NCI-H82 treated with DMSO at 0.1 percent for 48 hours (cell line): ENCODE data around the gene GPR176.
"Not testable (repeated sequence)": the region's sequence is repeated elsewhere in the genome, so short reads cannot be mapped to it uniquely, and the experiment has no call there.

Experiments used
- DNase-seq: peaks from one replicate; lab custom pipeline; 2025; ENCODE audit not compliant: unreplicated experiment; lab: John Stamatoyannopoulos, UW

The GPR176 gene

DNA sequence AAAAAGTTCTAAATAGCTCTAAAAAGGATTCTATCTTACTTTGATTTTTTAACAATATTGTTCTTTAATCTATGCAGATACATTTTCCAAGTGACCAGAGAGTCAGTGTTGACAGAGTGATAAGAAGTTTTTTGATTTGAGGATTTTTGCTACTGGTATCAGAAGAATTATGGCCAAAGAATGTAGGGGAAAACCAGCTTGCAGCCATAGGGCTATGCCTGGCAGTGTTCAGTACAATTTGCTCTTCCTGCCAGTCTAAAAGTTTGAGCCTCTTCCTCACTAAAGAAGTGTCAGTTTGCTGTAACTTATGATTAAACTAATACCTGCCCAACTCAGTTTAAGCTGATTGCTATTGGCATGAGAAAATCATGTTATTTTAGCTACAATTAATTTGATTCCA lies 102.2 kb downstream of the GPR176 start:
- DNase-seq = no peak

GRCh38 chr15:39814489-39814888 lies 105.6 kb downstream of the GPR176 start:
- DNase-seq = no peak

- not testable (repeated sequence) for DNase-seq
Observed at GRCh38 chr15:39812651-39813050, 107.4 kb downstream of the GPR176 start.

DNA sequence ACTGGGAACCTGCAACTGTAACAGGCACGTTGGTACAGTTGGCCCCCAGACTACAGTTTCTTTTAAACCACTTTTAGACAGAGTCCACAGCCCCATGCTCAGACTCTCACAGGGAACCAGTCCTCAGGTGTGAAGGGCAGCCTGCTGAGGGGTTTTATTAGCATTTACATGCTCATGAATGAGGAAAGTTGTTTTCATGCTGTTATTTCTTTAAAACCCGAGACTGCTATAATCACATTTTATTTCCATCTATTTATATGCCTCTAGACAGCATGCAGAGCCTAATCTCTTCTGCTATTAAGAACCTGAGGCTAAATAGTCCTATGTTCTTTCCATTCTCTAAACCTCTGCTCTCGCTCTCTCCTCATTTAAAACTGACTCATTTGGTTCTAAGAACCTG lies 111.2 kb downstream of the GPR176 start:
- DNase-seq = no peak

- DNase-seq = no peak
Observed at GRCh38 chr15:39807791-39808190, 112.3 kb downstream of the GPR176 start.

DNA sequence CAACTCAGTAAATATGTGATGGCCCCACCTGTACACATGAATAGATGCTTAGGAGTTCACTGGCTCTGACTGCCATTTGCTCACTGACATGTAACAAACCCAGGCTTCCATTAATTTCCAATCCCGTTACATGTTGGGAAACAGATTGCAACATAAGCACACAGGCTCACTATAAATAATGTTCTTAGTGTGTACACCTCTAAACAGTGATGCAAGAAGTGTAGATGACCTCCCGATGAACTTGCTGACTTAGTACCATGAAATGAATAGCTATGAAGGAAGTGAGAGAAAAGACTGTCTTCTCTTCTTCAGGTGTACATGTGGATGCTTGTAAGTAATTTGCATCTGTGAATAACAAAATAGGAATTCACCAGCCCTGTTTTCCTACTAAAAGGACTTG lies 116.0 kb downstream of the GPR176 start:
- no peak for DNase-seq

GRCh38 chr15:39803016-39803415 lies 117.0 kb downstream of the GPR176 start:
- no peak for DNase-seq

DNA sequence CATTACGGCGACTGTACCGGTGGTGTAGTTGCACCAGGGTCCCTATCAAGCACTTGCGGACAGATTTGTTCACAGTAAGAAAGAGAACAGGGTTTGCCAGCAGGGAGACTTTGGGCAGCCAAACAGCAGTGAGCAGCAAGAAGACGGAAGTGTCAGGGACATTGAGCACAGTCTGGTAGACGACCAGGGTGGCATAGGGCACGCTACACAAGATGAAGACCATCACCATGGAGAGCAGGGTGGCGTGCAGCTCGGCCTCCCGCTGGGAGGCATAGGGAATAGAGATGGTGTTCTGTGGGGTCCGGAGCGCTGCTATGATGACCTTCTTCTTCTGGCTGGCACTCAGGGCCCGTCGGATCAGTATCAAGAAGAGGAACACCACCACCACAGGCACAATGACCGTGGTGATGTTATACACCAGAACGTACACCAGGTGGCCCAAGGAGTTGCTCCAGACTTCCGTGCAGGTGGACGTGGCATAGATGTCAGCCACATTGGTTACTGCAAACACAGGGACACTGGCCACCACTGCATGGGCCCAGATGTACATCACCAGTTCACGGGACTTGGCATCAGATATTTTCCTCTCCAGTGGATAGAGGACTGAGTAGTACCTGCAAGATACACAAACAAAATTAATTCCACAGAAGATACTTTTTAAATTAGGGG lies 118.3 kb downstream of the GPR176 start:
- no peak for DNase-seq

DNA sequence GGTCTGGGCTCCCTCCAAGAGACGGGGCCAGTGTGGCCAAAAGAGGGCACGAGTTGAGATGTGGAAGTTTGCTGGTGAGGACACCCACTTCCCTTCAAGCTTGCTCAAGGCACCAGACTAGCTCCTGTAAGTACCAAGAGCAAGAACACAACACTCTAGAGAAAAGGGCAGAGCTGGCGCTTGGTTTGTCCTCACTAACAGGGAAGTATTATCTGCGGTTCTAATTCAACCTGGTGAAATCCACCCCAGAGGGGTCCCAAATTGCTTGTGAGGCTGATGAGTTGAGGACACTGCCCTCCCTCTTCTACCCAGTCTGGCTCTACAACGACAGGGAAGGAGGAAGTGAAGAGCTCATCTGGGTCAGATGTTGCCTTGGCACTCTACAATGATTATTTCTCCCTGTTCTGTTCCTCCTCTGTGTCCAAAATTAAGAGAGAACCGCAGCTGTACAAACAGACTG lies 120.5 kb downstream of the GPR176 start:
- DNase-seq = no peak

DNA sequence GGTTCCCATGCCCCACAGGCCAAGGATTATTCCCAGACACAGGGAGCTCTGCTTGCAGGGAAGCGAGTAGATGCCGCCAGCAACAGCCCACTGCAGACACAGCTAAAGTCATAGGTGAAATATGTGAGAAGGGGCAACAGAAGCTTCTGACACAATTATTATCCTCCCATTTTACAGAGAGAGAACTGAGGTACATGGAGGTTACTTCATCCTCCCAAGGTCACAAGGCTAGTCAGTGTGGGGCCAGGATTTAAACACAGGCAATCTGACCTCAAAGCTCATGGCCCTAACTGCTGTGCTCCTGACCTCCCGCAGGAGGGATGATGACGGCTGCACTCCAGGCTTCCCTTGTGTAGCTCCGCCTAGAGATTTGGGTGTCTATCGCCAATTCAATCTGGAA lies 121.7 kb downstream of the GPR176 start:
- DNase-seq = no peak

GRCh38 chr15:39797407-39797806 lies 122.7 kb downstream of the GPR176 start:
- no peak for DNase-seq

DNA sequence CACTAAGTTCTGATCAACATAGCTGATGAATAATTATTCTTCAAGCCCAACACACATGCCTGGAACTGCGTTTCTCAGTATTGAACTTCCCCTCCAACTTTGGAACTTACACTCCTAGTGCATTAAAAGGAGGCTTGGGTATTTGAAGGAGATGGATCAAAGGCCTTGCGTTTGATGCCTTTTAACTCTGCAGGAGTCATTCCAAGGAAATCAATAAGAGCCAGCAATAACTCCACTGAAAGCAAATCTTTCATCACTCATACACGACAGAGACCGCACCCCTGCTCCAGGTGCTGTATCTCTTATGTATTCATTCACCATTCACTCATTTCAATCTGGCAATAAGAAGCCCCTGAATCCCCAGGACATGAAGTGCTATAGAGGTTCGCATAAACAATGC lies 123.5 kb downstream of the GPR176 start:
- no peak for DNase-seq

GRCh38 chr15:39795486-39795885 lies 124.6 kb downstream of the GPR176 start:
- no peak for DNase-seq

DNA sequence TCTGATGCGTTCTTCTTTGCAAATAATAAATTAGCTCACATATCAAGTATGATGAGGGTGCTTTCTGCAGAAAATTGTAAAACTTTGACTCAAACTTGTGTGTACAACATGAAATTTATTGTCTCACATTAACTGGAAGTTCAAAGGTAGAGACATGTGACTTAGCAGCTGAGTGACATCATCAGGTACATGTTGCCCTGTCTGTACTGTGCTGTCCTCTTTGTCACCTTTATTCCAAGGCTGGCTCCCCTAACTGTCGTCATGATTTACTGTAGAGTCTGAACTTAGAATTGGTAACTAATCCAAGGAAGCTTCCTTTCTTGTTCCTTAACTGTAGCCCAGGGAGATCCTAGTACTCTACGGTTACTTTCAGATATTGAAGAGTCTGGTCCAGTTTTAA lies 125.1 kb downstream of the GPR176 start:
- DNase-seq = no peak

GRCh38 chr15:39793923-39794322 lies 126.1 kb downstream of the GPR176 start:
- no peak for DNase-seq

GRCh38 chr15:39792844-39793335 lies 127.2 kb downstream of the GPR176 start:
- DNase-seq = no peak

- no peak for DNase-seq
Observed at GRCh38 chr15:39792025-39792843, 127.8 kb downstream of the GPR176 start.

- DNase-seq = no peak
Observed at GRCh38 chr15:39789736-39790135, 130.3 kb downstream of the GPR176 start.

DNA sequence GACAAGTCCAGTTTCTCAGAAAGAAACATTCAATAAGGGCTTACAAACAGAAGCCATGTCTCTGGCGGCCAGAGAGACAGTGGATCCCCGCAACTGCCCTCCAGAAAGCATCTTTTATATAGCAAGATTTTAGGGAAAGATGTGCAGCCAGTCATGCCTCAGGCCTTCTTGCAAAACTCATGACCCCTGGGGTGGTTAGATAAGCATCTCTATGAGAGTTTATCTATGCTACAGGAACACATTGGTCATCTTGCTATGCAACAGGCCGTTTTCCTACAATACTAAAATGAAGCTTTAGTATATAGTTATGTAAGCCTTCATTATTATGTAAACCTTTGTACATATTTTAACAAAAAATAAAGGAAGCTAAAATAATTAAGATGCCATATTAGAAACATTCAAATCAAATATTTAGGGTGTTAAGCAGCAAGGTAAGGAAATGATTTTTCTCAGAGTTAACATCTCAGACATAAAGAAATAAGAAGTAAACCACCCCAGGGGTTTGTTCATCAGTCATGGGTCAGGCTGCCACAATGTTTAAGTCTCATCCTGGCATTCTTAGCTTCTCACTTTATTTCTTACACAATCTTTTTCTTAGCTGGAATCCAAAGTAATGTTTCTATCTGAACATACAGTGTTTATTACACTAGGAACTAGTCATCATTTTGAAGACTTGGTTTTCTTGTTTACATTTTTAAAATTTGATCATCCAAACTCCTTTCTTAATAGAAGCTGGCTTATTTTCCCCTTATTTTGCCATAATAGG lies 131.1 kb downstream of the GPR176 start:
- no peak for DNase-seq

DNA sequence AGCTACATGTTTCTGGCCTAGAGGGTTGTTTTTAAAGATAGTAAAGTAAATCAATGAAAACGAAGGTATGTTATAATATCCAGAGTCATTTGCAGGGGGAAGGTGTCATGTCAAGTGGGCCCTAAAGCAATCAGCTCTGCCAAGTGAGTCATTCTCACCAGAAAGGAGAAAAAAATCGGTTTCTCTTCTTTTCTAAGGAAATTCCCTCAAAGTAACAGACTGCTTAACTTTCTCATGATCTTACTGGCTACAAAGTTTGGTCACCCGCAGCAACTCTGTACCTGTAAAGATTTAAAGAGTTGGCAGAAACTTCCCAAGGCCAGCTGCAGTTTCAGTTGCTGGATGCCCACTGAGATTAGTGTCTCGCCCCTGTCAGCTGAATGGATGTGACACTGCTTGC lies 132.0 kb downstream of the GPR176 start:
- no peak for DNase-seq

- no peak for DNase-seq
Observed at GRCh38 chr15:39787479-39787878, 132.6 kb downstream of the GPR176 start.
